Peyer's patch (tissue), 4 donors: ENCODE data around the gene KCNC3. TPM values are rescaled to one million over a fixed set of nuclear protein-coding genes. Genes with fewer than 3 reads are reported as not detected.

Source experiments
- DNase-seq, 3 donors: peaks; one replicate each; pipeline ENCODE4 v3.0.0-alpha.2; 2017 to 2019
- H3K27ac ChIP-seq, 4 donors: fragments of 200-600 bp; sonication (generic); one replicate each; pipeline ENCODE4 v1.5.1; 2016 to 2019
- H3K27me3 ChIP-seq, 2 donors: fragments of 200-600 bp; sonication (generic); one replicate each; pipeline ENCODE4 v1.5.1; 2019
- H3K36me3 ChIP-seq, 3 donors: fragments of 200-600 bp; sonication (generic); one replicate each; pipeline ENCODE4 v1.5.1; 2016 to 2019
- H3K4me1 ChIP-seq, 4 donors: fragments of 200-600 bp; sonication (generic); one replicate each; pipeline ENCODE4 v1.5.1; 2016 to 2019
- H3K4me3 ChIP-seq, 4 donors: fragments of 200-600 bp; sonication (generic); 1 replicate in 3 of 4; 2 replicates in 1 of 4; pipeline ENCODE4 v1.5.1; 2016 to 2019; ENCODE audit warnings: mild to moderate bottlenecking in 1 of 4
- H3K9me3 ChIP-seq, 4 donors: fragments of 200-600 bp; sonication (generic); one replicate each; pipeline ENCODE4 v1.5.1; 2016 to 2019; ENCODE audit warnings: mild to moderate bottlenecking in 1 of 4
- CTCF ChIP-seq, 6 experiments: fragments of 450-650 bp in 4 of 6; fragments of 200-600 bp in 2 of 6; sonication (generic) in 1 of 6; IDR thresholded peaks; one replicate each; pipeline ENCODE4 v1.5.1; 2017 to 2019; ENCODE audit warnings: antibody characterized with exemption in 6 of 6, mild to moderate bottlenecking in 3 of 6, moderate library complexity in 1 of 6
- POLR2A ChIP-seq, 2 donors: fragments of 450-650 bp; IDR thresholded peaks; one replicate each; pipeline ENCODE4 v1.5.1; 2017; ENCODE audit warnings: antibody characterized with exemption in 2 of 2, mild to moderate bottlenecking in 2 of 2, moderate library complexity in 2 of 2
- total RNA-seq, 4 donors: library from RNA; depleted of rRNA; stranded (reverse); fragments of >200 nt; gene quantifications; one replicate each; pipeline ENCODE4 v1.1.0, GENCODE V29; 2016

KCNC3 gene
- total RNA-seq, 4 donors from 2014 or later, result 0.18 to 3.3 (median 1.1) TPM

- no peak overlapping the region for H3K4me3 ChIP-seq
- peaks cover 0 to 4% (median 0%) of the 10 kb centered on the region in 4 donors for H3K4me1 ChIP-seq
- DNase-seq, result no peak
- H3K9me3 ChIP-seq, result peaks cover 0 to 2% (median 0%) of the 10 kb centered on the region in 4 donors
- H3K36me3 ChIP-seq, result no peaks in the 10 kb centered on the region
- peaks cover 0 to 3% of the 10 kb centered on the region in 2 donors for H3K27me3 ChIP-seq
- no peak overlapping the region for H3K27ac ChIP-seq
- TF ChIP-seq POLR2A (IDR thresholded peaks at IDR 0.05) (no peak), CTCF (IDR thresholded peaks at IDR 0.05) (no peak)
Observed at GRCh38 chr19:50319156-50319555, 10.0 kb downstream of the KCNC3 start.

- Histone ChIP-seq H3K4me1 (peaks cover 0 to 4% (median 0%) of the 10 kb centered on the region in 4 donors), H3K27ac (no peak overlapping the region), H3K9me3 (peaks cover 0 to 4% (median 0%) of the 10 kb centered on the region in 4 donors), H3K36me3 (no peaks in the 10 kb centered on the region), H3K27me3 (peaks cover 0 to 3% of the 10 kb centered on the region in 2 donors), H3K4me3 (no peak overlapping the region)
- no peak for TF ChIP-seq CTCF (IDR thresholded peaks at IDR 0.05)
- no peak for TF ChIP-seq POLR2A (IDR thresholded peaks at IDR 0.05)
- DNase-seq, result no peak
Observed at GRCh38 chr19:50318438-50318837, 10.7 kb downstream of the KCNC3 start.

- TF ChIP-seq POLR2A (IDR thresholded peaks at IDR 0.05) (no peak), CTCF (IDR thresholded peaks at IDR 0.05) (no peak)
- no peak for DNase-seq
Observed at GRCh38 chr19:50317115-50317514, 12.1 kb downstream of the KCNC3 start.

GRCh38 chr19:50315773-50316448 lies 13.3 kb downstream of the KCNC3 start:
- DNase-seq, result peak in 1 of 3 donors; percentile 42
- Histone ChIP-seq H3K27me3 (peaks cover 0 to 3% of the 10 kb centered on the region in 2 donors), H3K4me3 (peak overlapping the region in 1 of 4 donors; percentile 6), H3K4me1 (peaks cover 0 to 4% (median 0%) of the 10 kb centered on the region in 4 donors), H3K27ac (no peak overlapping the region), H3K9me3 (peaks cover 0 to 4% (median 0%) of the 10 kb centered on the region in 4 donors), H3K36me3 (no peaks in the 10 kb centered on the region)
- no peak for TF ChIP-seq CTCF (IDR thresholded peaks at IDR 0.05)
- no peak for TF ChIP-seq POLR2A (IDR thresholded peaks at IDR 0.05)

More at GRCh38 chr19:50317115-50317514, 12.1 kb downstream of the KCNC3 start:
- H3K27me3 ChIP-seq, result peaks cover 0 to 3% of the 10 kb centered on the region in 2 donors
- H3K9me3 ChIP-seq, result peaks cover 0 to 4% (median 0%) of the 10 kb centered on the region in 4 donors
- H3K4me3 ChIP-seq, result no peak overlapping the region
- no peaks in the 10 kb centered on the region for H3K36me3 ChIP-seq
- H3K4me1 ChIP-seq, result peaks cover 0 to 4% (median 0%) of the 10 kb centered on the region in 4 donors
- H3K27ac ChIP-seq, result no peak overlapping the region

- TF ChIP-seq CTCF (IDR thresholded peaks at IDR 0.05) (no peak), POLR2A (IDR thresholded peaks at IDR 0.05) (no peak)
- peaks cover 0 to 3% of the 10 kb centered on the region in 2 donors for H3K27me3 ChIP-seq
- H3K4me3 ChIP-seq, result no peak overlapping the region
- peaks cover 0 to 4% (median 0%) of the 10 kb centered on the region in 4 donors for H3K4me1 ChIP-seq
- peak in 1 of 3 donors; percentile 42 for DNase-seq
- peaks cover 0 to 4% (median 0%) of the 10 kb centered on the region in 4 donors for H3K9me3 ChIP-seq
- no peaks in the 10 kb centered on the region for H3K36me3 ChIP-seq
- no peak overlapping the region for H3K27ac ChIP-seq
Observed at GRCh38 chr19:50314724-50315708, 14.2 kb downstream of the KCNC3 start.
